GM21717 (cell line): ENCODE measurements around the gene GABARAPL1.

Source experiments
- ATAC-seq: cut with Tn5 transposase; IDR thresholded peaks from one replicate; pipeline ENCODE4 v1.9.1; 2021; ENCODE audit warnings: mild to moderate bottlenecking, moderate library complexity; ENCODE audit not compliant: unreplicated experiment

GABARAPL1 gene

DNA sequence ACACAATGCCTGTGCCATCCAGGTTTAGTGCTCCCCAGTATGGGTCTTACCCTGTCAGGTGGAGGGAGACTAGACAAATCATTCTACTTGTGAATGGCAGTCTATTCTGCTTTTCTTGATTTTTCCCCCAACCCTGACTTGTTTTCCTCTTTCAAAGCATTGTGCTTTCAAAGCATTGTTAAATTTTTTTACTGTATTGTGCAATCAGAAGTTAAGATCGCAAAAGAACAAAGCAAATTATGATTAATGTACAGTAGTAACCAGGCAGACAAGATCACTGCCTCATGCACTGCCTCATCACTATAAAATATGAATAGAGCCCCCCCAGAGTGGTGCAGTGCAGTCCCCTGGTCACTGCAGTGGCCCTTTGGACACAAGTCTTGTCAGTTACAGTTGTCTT is 14.1 kb downstream of the GABARAPL1 start:
- ATAC-seq = no peak

DNA sequence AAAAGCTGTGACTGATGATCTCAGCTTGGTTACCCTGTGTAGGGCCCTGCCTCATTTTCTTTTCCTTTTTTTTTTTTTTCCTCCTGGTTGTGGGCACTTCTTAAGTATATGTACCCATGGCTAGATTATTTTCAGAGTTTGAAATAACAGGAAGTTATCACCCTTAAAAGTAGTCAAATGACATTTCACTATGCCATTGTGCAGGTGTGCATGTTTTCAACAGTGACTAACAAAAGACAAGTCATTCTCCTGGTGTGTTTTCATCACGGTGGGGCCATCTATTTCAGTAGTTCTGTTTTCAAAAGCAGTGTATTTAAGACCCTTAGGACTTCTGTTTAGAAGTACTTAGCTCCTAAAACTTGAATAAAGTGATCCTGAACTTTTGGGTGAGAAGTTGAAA is 15.0 kb downstream of the GABARAPL1 start:
- no peak for ATAC-seq

DNA sequence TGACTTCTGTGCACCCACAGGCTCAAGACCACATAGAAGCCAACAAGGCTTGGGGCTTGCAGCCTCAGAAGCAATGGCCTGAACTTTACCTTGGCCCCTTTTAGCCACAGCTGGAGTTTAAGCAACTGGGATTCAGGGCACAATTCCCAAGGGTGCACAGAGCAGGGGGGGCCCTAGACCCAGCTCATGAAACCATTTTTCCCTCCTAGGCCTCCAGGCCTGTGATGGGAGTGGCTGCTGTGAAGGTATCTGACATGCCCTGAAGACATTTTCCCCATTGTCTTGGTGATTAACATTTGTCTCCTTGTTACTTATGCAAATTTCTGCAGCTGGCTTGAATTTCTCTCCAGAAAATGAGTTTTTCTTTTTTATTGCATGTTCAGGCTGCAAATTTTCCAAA is 21.9 kb downstream of the GABARAPL1 start:
- ATAC-seq = no peak

DNA sequence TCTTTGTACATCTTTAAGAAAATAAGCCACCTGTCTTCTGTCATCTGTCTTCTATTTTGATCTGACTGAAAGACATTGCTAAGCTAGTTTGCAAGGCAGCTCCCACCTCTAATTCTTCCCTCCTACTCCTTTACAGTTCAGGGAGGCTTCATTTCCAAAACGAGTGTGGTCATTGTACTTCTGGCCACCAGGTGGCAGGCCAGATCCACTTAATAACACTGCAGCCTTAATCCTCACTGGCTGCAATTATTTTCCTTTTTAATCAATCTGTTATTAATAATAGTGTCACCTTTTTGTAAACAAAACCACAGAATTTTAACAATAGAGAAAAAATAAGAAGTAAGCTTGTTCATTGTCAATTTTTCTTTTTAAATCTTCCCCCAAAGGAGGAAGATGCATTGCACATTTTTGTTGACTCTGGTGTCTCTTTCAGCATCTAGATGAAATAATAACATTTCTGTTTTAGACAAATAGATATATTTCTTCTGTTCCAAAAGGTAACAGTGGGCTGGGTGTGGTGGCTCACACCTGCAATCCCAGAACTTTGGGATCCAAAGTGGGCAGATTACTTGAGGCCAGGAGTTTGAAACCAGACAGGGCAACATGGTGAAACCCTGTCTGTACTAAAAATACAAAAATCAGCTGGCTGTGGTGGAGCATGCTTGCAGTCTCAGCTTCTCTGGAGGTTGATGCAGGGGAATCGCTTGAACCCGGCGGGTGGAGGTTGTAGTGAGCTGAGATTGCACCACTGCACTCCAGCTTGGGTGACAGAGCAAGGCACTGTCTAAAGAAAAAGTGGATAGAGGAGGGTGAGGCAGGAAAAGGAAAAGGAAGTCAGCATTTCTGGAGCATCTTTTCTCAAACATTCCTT is 23.3 kb downstream of the GABARAPL1 start:
- ATAC-seq = no peak

DNA sequence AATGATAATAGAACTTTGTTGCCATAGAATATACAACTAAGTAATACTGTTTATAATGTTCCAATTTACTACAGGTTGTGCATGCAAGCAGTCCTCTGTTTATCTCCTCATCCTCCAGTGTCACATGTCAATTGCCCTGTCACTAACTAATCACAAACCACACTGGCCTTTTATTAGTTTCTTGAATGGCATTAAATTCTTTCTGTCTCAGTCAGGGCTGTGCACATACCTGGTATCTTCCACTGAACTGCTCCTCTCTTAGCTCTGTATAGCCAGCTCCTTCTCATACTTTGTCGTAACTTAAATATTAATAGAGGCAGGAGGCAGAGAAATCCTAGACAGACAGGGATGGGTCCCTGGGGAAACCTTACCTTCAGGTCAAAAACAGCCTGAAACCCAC is 24.0 kb downstream of the GABARAPL1 start:
- no peak for ATAC-seq

DNA sequence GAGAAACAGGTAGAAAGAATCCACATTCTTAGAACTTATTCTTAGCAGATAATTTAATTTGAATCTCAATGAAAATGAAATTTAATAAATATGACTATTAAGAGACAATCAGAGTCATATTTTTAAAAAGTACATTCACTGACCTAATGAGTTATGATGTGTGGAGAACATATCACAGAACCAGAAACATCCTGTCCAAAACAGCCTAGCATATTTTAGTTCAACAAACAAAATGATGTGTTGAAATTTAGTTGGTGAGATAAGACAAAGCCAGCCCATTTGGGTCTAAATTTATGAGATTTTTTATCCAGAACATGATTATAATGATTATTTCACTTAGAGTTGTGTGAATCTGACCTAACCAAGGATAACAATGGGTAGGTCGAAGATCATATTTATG is 25.8 kb downstream of the GABARAPL1 start:
- ATAC-seq = no peak

DNA sequence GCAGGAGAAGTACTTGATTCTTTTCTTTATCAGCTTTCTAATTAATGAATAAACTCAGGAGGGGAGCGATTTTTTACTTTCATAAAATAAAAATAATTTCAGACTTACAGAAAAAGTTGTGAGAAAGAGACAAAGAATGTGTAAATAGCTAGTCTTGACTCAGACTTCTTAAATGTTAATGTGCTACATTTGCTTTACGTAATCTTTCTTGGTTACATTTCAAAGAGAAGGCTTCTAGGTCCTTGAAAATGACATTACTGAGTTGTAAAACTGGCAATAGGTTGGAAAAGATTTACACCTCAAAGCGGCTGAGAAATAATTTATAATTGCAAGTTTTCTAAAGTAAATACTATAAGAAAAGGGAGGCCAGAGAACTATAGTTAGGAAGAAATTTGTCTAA is 28.6 kb downstream of the GABARAPL1 start:
- no peak for ATAC-seq

DNA sequence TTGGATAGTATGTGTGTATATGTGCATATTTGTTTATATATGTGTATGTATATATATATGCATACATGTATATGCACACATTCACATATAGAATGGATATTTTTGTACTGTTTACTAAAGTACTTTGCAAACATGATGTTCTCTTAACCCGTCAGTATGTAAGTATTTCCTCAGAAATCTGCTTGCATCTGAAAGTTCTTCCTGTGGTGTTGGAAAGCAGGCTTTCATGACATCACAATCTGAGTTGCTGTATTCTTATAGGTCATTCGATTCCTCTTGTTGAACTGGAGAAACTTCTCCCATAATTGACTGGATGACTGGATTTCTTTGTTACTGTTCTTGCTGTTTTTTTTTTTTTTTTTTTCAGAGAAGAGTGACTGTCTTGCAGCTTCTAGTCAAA is 29.1 kb downstream of the GABARAPL1 start:
- ATAC-seq = no peak

DNA sequence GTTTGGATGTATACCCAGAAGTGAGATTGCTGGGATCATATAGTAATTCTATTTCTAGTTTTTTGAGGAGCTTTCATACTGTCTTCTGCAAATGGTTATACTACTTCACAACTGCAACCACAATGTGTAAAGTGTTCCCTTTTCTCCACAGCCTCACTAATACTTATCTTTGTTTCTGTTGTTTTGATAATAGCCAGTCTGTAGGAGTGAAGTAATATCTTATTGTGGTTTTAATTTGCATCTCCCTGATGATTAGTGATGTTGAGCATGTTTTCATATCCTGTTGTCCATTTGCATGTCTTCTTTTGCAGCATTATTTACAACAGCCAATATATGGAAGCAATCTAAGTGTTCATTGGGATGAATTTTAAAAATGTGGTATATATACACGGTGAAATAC is 29.9 kb downstream of the GABARAPL1 start:
- ATAC-seq = no peak

DNA sequence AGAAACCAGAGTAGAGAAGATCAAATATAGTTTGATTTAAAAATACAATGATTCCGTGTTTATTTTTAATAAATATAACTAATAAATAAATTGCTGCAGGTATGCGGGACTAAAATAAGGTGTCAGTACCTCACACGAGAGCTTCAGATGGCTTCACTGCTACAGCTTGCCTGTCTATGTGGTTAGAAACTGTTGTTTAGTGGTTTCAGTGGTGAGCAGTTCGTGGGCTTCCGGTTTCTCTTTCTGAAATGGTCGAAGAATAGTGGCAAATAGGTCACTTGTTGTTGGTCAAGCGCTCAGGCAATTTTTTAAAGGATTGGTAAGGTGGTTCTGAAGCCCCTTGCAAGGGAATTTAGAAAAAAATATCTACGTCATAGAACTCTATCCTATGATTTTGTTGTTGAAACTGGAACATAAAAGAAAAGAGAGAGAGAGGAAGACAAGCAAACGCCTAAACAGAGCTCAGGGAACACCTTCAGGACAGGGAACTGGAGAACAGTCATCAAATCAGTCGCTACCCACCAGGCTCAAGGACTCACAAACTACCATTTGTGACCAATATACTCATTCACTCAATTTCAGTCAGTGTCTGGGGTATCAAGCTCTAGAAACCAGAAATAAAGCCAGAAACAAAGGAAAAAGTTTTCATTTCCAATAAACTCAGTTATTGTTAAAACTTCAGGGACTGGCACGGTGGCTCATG is 31.3 kb downstream of the GABARAPL1 start:
- ATAC-seq = peak; percentile 91

DNA sequence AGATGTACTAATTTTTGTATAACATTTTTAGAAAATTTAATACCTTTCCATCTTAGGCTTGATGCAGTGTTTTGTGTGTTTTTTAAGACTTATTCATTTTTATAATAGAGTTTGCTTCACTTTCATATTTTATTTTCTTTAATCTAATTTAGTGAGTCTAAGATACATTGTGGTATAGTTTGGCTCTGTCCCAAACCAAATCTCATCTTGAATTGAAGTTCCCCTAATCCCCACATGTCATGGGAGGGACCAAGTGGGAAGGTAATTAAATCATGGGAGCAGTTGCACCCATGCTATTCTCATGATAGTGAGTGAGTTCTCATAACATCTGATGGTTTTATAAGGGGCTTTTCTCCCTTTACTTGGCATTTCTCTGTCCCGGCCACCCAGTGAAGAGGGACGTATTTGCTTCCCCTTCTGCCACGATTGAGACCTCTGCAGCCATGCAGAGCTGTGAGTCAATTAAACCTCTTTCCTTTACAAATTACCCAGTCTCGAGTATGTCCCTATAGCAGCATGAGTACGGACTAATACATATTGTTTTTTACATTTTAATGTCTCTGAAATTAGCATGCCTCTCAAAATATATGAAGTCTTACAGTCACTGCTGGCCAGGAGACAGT is 34.9 kb downstream of the GABARAPL1 start:
- ATAC-seq = no peak

DNA sequence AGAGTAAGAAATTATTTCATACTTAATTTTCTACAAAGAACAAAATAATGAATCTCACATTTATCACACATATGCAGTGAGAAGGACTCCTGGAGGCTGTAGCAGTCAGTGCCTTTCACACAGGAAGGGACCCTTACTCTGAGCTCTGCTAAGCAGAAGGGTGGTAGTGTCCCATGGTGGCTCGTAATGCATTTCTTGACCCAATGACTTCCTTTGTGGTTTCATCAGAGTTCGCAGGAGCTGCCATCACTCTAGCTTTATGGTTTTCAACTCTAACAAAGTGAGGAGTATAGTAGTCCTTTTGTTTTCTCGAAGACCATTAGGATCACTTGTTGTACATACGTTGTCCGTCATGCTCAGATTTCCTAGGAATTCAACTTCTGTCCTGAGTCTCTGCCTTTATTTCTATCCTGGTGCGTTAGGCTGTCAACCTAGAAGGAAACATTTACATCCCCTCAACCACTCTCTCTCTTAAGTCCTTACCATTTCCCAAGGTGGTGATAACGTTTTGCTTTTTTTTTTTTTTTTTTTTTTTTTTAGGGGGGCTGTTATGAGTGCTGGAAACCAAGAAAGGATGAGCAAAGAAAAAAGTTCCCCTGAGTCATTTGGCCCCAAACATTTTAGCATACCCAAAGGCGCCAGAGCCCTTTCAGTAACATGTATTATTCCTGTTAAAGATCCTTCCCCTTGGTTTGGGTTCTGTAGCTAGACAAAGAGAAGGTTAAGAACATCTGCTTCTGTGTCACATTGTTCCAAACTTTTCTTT is 37.2 kb downstream of the GABARAPL1 start:
- ATAC-seq = no peak

DNA sequence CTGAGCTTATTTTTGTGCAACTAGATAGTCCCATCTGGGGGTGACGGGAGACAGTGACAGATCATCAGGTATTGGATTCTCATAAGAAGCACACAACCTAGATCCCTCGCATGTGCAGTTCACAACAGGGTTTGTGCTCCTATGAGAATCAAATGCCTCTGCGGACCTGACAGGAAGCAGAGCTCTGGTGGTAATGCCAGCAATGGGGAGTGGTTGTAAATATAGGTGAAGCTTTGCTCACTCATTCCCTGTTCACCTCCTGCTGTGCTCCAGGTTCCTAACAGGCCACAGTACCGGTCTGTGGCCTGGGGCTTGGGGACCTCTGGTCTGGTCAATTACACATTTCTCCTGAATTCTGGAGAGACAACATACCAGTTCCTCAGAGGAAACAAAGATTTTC is 39.0 kb downstream of the GABARAPL1 start:
- ATAC-seq = no peak

DNA sequence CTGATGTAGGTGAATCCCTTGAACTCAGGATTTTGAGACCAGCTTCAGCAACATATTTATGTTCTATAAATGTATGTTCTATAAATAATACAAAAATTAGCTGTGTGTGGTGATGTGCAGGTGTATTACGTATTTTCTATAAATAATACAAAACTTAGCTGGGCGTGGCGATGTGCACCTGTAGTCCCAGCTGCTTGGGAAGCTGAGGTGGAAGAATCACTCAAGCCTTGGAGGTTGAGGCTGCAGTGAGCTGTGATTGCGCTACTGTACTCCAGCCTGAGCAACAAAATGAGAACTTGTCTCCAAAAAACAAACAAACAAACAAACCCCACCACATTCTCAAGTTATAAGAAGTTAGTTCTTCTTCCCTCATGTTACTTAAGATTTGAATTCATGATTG is 39.5 kb downstream of the GABARAPL1 start:
- no peak for ATAC-seq

DNA sequence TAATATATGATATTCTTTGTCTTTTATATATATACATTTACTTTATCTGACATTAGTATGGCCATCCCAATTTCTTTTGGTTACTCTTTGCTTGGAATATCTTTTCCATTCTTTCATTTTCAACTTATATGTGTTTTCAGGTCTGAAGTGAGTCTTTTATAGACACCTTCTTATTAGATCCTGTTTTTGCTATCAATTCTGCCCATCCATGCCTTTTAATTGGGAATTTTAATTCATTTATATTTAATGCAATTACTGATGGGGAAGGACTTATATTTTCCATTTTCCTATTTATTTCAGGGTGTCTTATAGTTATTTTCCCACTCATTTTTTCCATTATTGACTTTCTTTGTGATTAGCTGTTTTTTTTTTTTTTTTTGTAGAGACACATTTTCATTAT is 43.4 kb downstream of the GABARAPL1 start:
- no peak for ATAC-seq

DNA sequence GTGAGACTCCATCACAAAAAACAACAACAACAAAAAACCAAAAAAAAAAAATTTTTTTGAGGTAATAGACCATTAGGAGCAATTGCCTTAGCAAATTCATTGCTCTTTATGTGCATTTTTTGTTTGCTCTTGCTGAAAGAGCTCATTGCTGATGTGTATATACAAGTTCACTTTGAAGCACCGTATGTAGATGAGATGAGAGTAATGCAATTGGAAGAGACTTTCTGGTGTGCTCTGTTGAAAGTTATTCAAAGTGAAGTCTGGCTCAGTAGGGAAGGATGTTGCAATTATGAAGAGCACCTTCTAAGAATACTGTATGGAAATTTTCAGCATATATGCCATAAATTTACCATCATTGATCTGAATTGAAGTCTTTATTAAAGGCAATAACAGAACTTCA is 48.2 kb downstream of the GABARAPL1 start:
- no peak for ATAC-seq

DNA sequence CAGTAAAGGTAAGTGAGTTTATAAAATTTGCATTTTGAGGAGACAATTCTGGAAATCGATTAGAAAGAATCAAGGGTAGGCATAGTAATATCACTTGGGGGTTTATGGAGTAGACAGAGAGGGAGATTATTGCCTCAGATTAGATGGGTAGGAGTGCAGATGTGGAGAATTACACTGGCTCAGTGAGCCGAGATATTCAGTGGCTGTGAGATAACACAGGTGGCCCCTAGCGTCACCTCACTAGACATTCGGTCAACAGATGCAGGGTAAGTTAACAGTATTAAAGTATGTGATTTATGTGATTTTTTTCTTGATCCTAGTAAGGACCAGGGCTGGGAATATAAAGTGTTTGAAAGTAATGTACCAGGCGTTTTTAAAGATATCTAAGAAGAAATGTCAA is 55.4 kb downstream of the GABARAPL1 start:
- no peak for ATAC-seq

DNA sequence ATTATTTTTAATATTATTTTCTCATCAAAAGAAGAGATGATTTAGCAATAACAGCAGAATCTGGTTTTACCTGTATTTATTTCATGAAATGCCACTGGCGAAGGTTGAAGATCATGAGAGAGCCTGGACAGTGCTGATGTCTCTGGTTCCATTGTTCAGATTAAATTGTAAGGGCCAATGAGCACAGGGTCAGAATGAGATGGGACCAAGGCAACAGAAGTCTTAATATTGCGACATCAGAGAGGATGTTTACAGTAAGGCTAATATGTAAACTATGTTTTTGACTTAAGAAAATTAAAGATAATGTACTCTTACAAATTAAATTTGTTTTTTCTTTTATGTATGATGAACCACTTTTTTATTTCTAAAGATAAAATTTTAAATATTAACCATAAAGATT is 59.8 kb downstream of the GABARAPL1 start:
- no peak for ATAC-seq
